ENCODE results near the gene GABRB1.

- TF ChIP-seq CTCF (IDR thresholded peaks at IDR 0.05) (no peak), POLR2A (IDR thresholded peaks at IDR 0.05) (no peak)
These were observed 190.9 kb downstream of the GABRB1 start for GRCh38 chr4:47222276-47222675.

All from right lobe of liver (tissue), 4 donors.